Transverse colon (tissue), 4 donors: Measurements from ENCODE around the gene PARP1. TPM values are rescaled to one million over a fixed set of nuclear protein-coding genes. Genes with fewer than 3 reads are reported as not detected.

Experiments used
- DNase-seq: peaks from one replicate; pipeline ENCODE4 v3.0.0-alpha.2; 2019
- H3K27ac ChIP-seq, 4 donors: fragments of 200-600 bp; sonication (generic); 2 replicates each; pipeline ENCODE4 v1.5.1; 2016 to 2018; ENCODE audit warnings: inconsistent platforms in 4 of 4
- H3K27me3 ChIP-seq: fragments of 200-600 bp; sonication (generic); 2 replicates; pipeline ENCODE4 v1.5.1; 2017; ENCODE audit warnings: inconsistent platforms
- H3K36me3 ChIP-seq, 4 donors: fragments of 200-600 bp; sonication (generic); 2 replicates each; pipeline ENCODE4 v1.5.1; 2017 to 2019; ENCODE audit warnings: inconsistent platforms in 4 of 4
- H3K4me1 ChIP-seq, 4 donors: fragments of 200-600 bp; sonication (generic); 2 replicates each; pipeline ENCODE4 v1.5.1; 2017 to 2020; ENCODE audit warnings: inconsistent platforms in 4 of 4
- H3K4me3 ChIP-seq, 4 donors: fragments of 200-600 bp; sonication (generic); 1 replicate in 1 of 4; 2 replicates in 3 of 4; pipeline versions ENCODE4 v1.5.1 to v1.6.1; 2017 to 2019; ENCODE audit warnings: inconsistent platforms in 4 of 4
- H3K9me3 ChIP-seq, 2 donors: fragments of 200-600 bp; sonication (generic); 2 replicates each; pipeline ENCODE4 v1.5.1; 2017 to 2019; ENCODE audit warnings: inconsistent platforms in 2 of 2
- CTCF ChIP-seq, 5 experiments: fragments of 200-600 bp in 3 of 5; fragments of 450-650 bp in 2 of 5; sonication (generic) in 3 of 5; IDR thresholded peaks; 1 replicate in 2 of 5; 2 replicates in 3 of 5; pipeline ENCODE4 v1.5.1; 2016 to 2017; ENCODE audit warnings: antibody characterized with exemption in 5 of 5, inconsistent platforms in 3 of 5, mild to moderate bottlenecking in 2 of 5, moderate library complexity in 1 of 5
- EP300 ChIP-seq: sonication (generic); formaldehyde crosslinking; IDR thresholded peaks from one replicate; pipeline ENCODE4 v1.6.1; 2017; ENCODE audit warnings: antibody characterized with exemption, low read depth
- POLR2A ChIP-seq: fragments of 450-650 bp; IDR thresholded peaks from one replicate; pipeline ENCODE4 v1.6.1; 2016; ENCODE audit warnings: antibody characterized with exemption, mild to moderate bottlenecking, moderate library complexity
- POLR2AphosphoS5 ChIP-seq, 3 donors: sonication (generic); formaldehyde crosslinking; IDR thresholded peaks; one replicate each; pipeline ENCODE4 v1.6.1; 2016; ENCODE audit warnings: antibody characterized with exemption in 3 of 3
- WGBS, 2 donors: methylation state at CpG; one replicate each; pipeline ENCODE4 v1.1.5; 2018; ENCODE audit warnings: low coverage in 1 of 2; 5-methylcytosine and 5-hydroxymethylcytosine counted together
- in situ Hi-C, 4 donors: fragments of 200-750 bp; cut with MboI; loops; one replicate each; pipeline versions ENCODE4 v1.15.0 to v1.15.1; 2017; ENCODE audit warnings: low sequenced_read_pairs in 3 of 4, low pct_ligation_motif_present in 1 of 4, low pct_unique_long_range_greater_than_20kb in 1 of 4
- intact Hi-C: fragments of 100-400 bp; cut with DNase I; formaldehyde crosslinking; loops from one replicate; pipeline ENCODE4 v1.15.1; 2023; ENCODE audit warnings: low total_unique reads
- total RNA-seq, 4 donors: library from RNA; depleted of rRNA; stranded (reverse); fragments of >200 nt; gene quantifications; one replicate each; pipeline ENCODE4 v1.1.0, GENCODE V29; 2016

The PARP1 gene
- total RNA-seq, 4 donors from 2014 or later, result 23.2 to 74.4 (median 38.0) TPM

- intact Hi-C loops (no loop called here), in situ Hi-C loops (loop anchor here in 3 of 4 donors (25.0 kb wide), 2 partner anchors 203 to 428 kb away; no protein-coding TSS in a partner anchor)
- Histone ChIP-seq H3K9me3 (no peaks in the 10 kb centered on the region), H3K36me3 (no peaks in the 10 kb centered on the region), H3K4me3 (no peak overlapping the region), H3K4me1 (peaks cover 12 to 28% (median 21%) of the 10 kb centered on the region in 4 donors), H3K27me3 (no peaks in the 10 kb centered on the region), H3K27ac (no peak overlapping the region)
- TF ChIP-seq POLR2A (no peak), CTCF (IDR thresholded peaks at IDR 0.05) (no peak)
- no peak for DNase-seq
- WGBS, 2 donors, result 93 to 100% methylated on average over 1 to 4 of the region's 4 CpGs
Observed at GRCh38 chr1:226409392-226409791, 1.5 kb upstream of the PARP1 start.

GRCh38 chr1:226408285-226409184 lies 642 bp upstream of the PARP1 start:
- WGBS, 2 donors, result 69% methylated on average over 25 of the region's 25 CpGs; no CpG with 5 or more reads in 1 of the 2 donors
- TF ChIP-seq CTCF (IDR thresholded peaks at IDR 0.05) (no peak), POLR2AphosphoS5 (IDR thresholded peaks at IDR 0.05) (no peak), EP300 (no peak)
- peak overlapping the region; percentile 85 to 95 (median 92) for H3K27ac ChIP-seq
- intact Hi-C loops (no loop called here), in situ Hi-C loops (loop anchor here in 3 of 4 donors (25.0 kb wide), 2 partner anchors 204 to 429 kb away; no protein-coding TSS in a partner anchor)
- no peaks in the 10 kb centered on the region for H3K36me3 ChIP-seq
- H3K4me1 ChIP-seq, result peaks cover 17 to 37% (median 28%) of the 10 kb centered on the region in 4 donors
- peak overlapping the region in 3 of 4 donors; percentile 58 to 90 (median 72) for H3K4me3 ChIP-seq
- DNase-seq, result no peak
- H3K27me3 ChIP-seq, result no peaks in the 10 kb centered on the region
- no peaks in the 10 kb centered on the region for H3K9me3 ChIP-seq

- Histone ChIP-seq H3K4me1 (peaks cover 17 to 50% (median 35%) of the 10 kb centered on the region in 4 donors), H3K9me3 (no peaks in the 10 kb centered on the region), H3K27ac (peak overlapping the region; percentile 85 to 95 (median 92)), H3K36me3 (no peaks in the 10 kb centered on the region), H3K4me3 (peak overlapping the region; percentile 58 to 90 (median 76)), H3K27me3 (no peaks in the 10 kb centered on the region)
- intact Hi-C loops, result no loop called here
- TF ChIP-seq CTCF (IDR thresholded peaks at IDR 0.05) (no peak), EP300 (no peak), POLR2AphosphoS5 (IDR thresholded peaks at IDR 0.05) (no peak), POLR2A (no peak)
- WGBS, 2 donors, result 0 to 4% methylated on average over 4 of the region's 4 CpGs
- in situ Hi-C loops, result loop anchor here in 3 of 4 donors (25.0 kb wide), 2 partner anchors 205 to 430 kb away; no protein-coding TSS in a partner anchor
- DNase-seq, result no peak
Observed at GRCh38 chr1:226407199-226407496, 745 bp downstream of the PARP1 start.

- in situ Hi-C loops, result loop anchor here in 3 of 4 donors (25.0 kb wide), 2 partner anchors 206 to 431 kb away; no protein-coding TSS in a partner anchor
- Histone ChIP-seq H3K4me1 (peaks cover 17 to 58% (median 35%) of the 10 kb centered on the region in 4 donors), H3K27ac (peak overlapping the region; percentile 85 to 95 (median 92)), H3K9me3 (no peaks in the 10 kb centered on the region), H3K4me3 (peak overlapping the region in 3 of 4 donors; percentile 58 to 90 (median 72)), H3K36me3 (peaks cover 0 to 6% (median under 1%) of the 10 kb centered on the region in 4 donors), H3K27me3 (no peaks in the 10 kb centered on the region)
- intact Hi-C loops, result no loop called here
- no peak for TF ChIP-seq POLR2AphosphoS5 (IDR thresholded peaks at IDR 0.05)
- no peak for TF ChIP-seq CTCF (IDR thresholded peaks at IDR 0.05)
- no peak for TF ChIP-seq POLR2A
- no peak for TF ChIP-seq EP300
- 14 to 20% methylated on average over 1 to 10 of the region's 10 CpGs for WGBS, 2 donors
- DNase-seq, result no peak
Observed at GRCh38 chr1:226406401-226406881, 1.5 kb downstream of the PARP1 start.
